Esophagus (tissue), 2 donors: ENCODE measurements around the gene C19orf73. TPM values are rescaled to one million over a fixed set of nuclear protein-coding genes. Genes with fewer than 3 reads are reported as not detected.
"Not testable (repeated sequence)": the region's sequence is repeated elsewhere in the genome, so short reads cannot be mapped to it uniquely, and the experiment has no call there.

ENCODE experiments used
- H3K27ac ChIP-seq, 2 donors: one replicate each; pipeline ENCODE4 v1.5.1; 2013; ENCODE audit warnings: low read depth in 2 of 2, mild to moderate bottlenecking in 2 of 2, inconsistent platforms in 1 of 2, low read length in 1 of 2, moderate library complexity in 1 of 2
- H3K27me3 ChIP-seq, 2 donors: one replicate each; pipeline ENCODE4 v1.6.1; 2013; ENCODE audit warnings: low read length in 2 of 2, control low read depth in 1 of 2, mild to moderate bottlenecking in 1 of 2; ENCODE audit not compliant: insufficient read depth in 2 of 2, control insufficient read depth in 1 of 2
- H3K36me3 ChIP-seq, 2 donors: one replicate each; pipeline ENCODE4 v1.6.1; 2013; ENCODE audit warnings: low read length in 1 of 2; ENCODE audit not compliant: control insufficient read depth in 2 of 2, insufficient read depth in 2 of 2
- H3K4me1 ChIP-seq, 2 donors: one replicate each; pipeline ENCODE4 v1.6.1; 2013; ENCODE audit warnings: low read length in 1 of 2; ENCODE audit not compliant: control insufficient read depth in 2 of 2, insufficient read depth in 2 of 2
- H3K4me3 ChIP-seq, 2 donors: one replicate each; pipeline ENCODE4 v1.5.1; 2013; ENCODE audit warnings: low read length in 2 of 2, mild to moderate bottlenecking in 2 of 2, low read depth in 1 of 2, moderate library complexity in 1 of 2
- H3K9me3 ChIP-seq, 2 donors: one replicate each; pipeline ENCODE4 v1.6.1; 2013; ENCODE audit warnings: mild to moderate bottlenecking in 2 of 2, low read depth in 1 of 2, low read length in 1 of 2, moderate library complexity in 1 of 2; ENCODE audit not compliant: control insufficient read depth in 2 of 2, insufficient read depth in 1 of 2
- WGBS, 2 donors: extraction: QIAGEN DNeasy Blood & Tissue Kit; methylation state at CpG; one replicate each; pipeline ENCODE4 v1.1.7; 2013; 5-methylcytosine and 5-hydroxymethylcytosine counted together
- polyA plus RNA-seq, 2 donors: library from polyadenylated mRNA; stranded (reverse); fragments of 200-250 nt; gene quantifications; one replicate each; pipeline ENCODE4 v1.2.3, GENCODE V29; 2013
- donor health status: healthy with polysubstance abuse.
- donor health status: Bipolar disorder and iron deficiency.

Gene C19orf73
- polyA plus RNA-seq, 2 donors: 2.3 to 5.4 TPM

DNA sequence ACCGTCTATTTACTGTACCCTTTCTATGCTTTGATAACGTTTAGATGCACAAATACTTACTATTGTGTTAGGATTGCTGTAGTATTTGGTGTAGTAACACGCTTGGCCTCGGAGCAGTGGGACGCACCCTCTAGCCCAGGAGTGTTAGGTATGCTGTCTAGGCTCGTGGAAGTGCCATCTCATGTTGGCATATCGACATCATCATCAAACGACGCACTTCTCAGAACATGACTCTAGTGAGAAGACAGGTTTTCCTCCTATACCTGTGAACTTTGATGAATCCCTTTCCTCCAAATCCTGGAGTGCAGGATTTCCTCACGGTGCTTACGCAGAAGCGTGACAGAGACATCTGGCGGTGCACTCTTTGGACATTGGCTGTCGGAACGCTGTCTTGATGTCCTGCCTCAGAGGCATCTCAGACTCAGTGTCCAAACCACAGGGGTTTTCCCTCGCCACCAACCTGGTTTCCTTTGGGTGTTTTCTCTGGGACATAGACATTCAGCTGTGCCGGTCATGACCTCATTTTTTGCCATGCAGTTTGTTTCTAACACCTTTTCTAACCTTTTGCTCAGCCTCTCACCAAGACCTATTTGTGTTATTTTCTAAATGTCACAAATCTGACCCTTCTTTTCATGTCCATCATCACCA, 27.4 kb downstream of the C19orf73 start:
- no peaks in the 10 kb centered on the region for H3K9me3 ChIP-seq
- 88 to 89% methylated on average over 17 of the region's 17 CpGs for WGBS, 2 donors
- H3K27me3 ChIP-seq: no peaks in the 10 kb centered on the region
- no peak overlapping the region for H3K27ac ChIP-seq
- H3K4me1 ChIP-seq: peaks cover under 1 to 5% of the 10 kb centered on the region in 2 donors
- H3K36me3 ChIP-seq: peaks cover 13 to 26% of the 10 kb centered on the region in 2 donors
- no peak overlapping the region for H3K4me3 ChIP-seq

DNA sequence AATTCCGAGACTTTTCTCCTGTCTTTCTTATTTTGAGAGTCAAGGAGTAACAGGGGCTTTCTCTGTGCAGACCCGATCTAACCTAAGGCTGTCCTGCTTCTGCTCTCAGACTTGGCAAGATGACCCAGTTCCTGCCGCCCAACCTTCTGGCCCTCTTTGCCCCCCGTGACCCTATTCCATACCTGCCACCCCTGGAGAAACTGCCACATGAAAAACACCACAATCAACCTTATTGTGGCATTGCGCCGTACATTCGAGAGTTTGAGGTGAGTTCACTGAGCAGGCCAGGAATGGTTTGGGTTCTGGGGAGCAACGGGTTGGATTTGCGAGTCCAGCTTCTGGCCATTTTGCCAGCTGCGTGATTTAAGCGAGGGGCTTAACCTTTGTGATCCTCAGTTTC, 32.6 kb downstream of the C19orf73 start:
- no peaks in the 10 kb centered on the region for H3K9me3 ChIP-seq
- WGBS, 2 donors: 32% methylated on average over 11 of the region's 11 CpGs
- no peaks in the 10 kb centered on the region for H3K27me3 ChIP-seq
- H3K4me1 ChIP-seq: peaks cover 3 to 4% of the 10 kb centered on the region in 2 donors
- peaks cover 9 to 20% of the 10 kb centered on the region in 2 donors for H3K36me3 ChIP-seq
- peak overlapping the region in 1 of 2 donors; percentile 16 for H3K27ac ChIP-seq
- peak overlapping the region; percentile 88 to 94 for H3K4me3 ChIP-seq

DNA sequence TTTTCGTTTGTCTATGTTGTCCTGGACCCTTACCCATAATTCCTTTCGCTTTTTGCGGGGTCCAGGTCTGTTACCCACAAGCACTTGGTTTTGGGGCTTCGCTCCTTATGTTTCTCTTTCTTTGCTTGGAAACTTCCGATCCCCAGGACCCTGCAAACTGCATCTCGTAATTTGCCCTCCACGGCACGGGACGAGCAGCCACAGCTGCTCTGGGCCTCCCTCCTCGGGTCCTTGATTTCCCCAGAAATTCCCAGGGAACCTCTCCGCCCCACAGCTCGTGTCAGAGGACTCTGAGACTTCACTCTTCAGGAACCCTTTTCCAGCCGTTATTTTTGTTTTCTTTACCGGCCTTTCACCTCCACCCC, 33.1 kb downstream of the C19orf73 start:
- H3K27me3 ChIP-seq: no peaks in the 10 kb centered on the region

DNA sequence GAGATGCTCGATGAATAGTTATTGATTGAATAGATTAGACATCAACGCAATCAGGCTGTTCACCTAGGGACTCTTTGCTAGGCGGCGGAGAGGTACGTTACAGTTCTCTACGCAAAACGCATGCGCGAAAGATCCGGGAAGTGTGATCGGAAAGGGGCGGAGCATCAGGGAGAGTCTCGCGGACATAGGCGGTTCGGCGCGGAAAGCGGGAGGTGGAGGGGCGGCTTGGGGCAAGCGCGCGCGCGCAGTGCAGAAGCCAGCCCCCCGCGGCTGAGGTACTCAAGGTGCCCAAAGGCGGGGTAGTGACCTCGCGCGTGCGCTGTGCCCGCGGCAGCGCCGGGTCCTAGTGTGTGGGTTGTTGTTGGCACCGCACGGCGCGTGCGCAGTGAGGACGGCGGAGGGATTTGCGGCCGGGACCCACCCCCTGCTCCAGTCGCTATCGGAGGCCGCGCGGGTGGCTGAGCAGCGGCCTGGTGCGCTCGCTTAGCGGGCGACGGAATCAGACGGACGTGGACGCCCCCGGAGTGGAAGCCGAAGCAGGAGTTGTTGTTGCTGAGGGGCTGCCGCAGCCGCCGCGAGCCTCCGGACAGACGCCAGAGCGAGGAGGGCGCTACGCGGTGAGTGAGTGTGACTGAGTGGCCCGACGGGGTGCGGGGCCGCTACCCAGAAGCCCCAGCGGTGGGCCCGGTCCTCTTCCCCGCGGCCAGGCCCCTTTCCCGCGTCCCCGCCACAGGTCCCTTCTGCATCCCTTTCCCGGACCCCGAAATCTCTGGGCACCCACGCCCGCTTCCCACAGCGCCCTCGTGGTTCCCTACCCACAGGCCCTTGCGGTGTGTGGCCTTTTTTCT, 33.7 kb downstream of the C19orf73 start, which contains the start of gene SNRNP70:
TSS of gene SNRNP70 (plus strand) at position 432 of the 848 bp plus-strand sequence. CDS start 964 bp downstream, outside the sequence.
- H3K9me3 ChIP-seq: no peaks in the 10 kb centered on the region
- peaks cover 2 to 10% of the 10 kb centered on the region in 2 donors for H3K36me3 ChIP-seq
- H3K27ac ChIP-seq: peak within 1 kb of the TSS; percentile 77 to 92
- 0% methylated on average over 86 to 89 of the region's 89 CpGs for WGBS, 2 donors
- no peaks in the 10 kb centered on the region for H3K27me3 ChIP-seq
- peak within 1 kb of the TSS; percentile 88 to 94 for H3K4me3 ChIP-seq
- H3K4me1 ChIP-seq: peaks cover 3 to 4% of the 10 kb centered on the region in 2 donors

More for the DNA sequence above, 33.1 kb downstream of the C19orf73 start:
- WGBS, 2 donors: 0 to 1% methylated on average over 14 of the region's 14 CpGs
- peaks cover 8 to 16% of the 10 kb centered on the region in 2 donors for H3K36me3 ChIP-seq
- H3K27ac ChIP-seq: peak overlapping the region; percentile 77 to 92
- peak overlapping the region; percentile 88 to 94 for H3K4me3 ChIP-seq
- no peaks in the 10 kb centered on the region for H3K9me3 ChIP-seq
- peaks cover 3 to 4% of the 10 kb centered on the region in 2 donors for H3K4me1 ChIP-seq

DNA sequence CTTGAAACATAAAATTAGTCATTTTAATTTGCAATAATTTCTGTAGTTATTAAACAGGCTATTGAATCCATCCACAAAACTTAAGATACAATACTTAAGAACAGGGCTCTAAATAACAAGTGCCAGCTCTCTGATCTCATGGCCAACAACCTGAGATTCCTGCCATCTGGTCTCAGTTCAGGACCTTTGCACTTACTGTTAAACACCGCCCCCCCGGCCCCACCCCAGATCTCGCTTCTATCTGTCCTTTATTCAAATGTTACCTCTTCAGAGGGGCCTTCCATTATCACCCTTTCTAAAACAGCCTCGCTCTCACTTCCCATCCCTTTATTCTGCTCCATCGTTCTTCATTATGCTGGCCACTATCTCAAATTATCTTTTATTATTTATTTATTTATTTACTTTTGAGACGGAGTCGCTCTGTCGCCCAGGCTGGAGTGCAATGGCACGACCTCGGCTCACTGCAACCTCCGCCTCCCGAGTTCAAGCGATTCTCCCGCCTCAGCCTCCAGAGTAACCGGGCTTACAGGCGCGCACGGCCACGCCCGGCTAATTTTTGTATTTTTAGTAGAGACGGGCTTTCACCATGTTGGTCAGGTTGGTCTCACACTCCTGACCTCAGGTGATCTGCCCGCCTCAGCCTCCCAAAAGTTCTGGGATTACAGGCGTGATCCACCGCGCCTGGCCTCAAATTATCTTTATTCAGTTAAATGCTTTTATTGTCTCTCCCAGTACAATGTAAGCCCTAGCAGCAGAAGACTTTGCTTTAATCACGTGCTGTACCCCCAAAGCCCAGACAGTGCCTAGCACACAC, 34.5 kb downstream of the C19orf73 start:
- no peaks in the 10 kb centered on the region for H3K27me3 ChIP-seq
- H3K27ac ChIP-seq: peak overlapping the region; percentile 77 to 92
- WGBS, 2 donors: 53 to 62% methylated on average over 26 of the region's 26 CpGs
- H3K4me1 ChIP-seq: peaks cover 3 to 4% of the 10 kb centered on the region in 2 donors
- peaks cover 0 to 8% of the 10 kb centered on the region in 2 donors for H3K36me3 ChIP-seq
- peak overlapping the region; percentile 88 to 94 for H3K4me3 ChIP-seq
- H3K9me3 ChIP-seq: no peaks in the 10 kb centered on the region

DNA sequence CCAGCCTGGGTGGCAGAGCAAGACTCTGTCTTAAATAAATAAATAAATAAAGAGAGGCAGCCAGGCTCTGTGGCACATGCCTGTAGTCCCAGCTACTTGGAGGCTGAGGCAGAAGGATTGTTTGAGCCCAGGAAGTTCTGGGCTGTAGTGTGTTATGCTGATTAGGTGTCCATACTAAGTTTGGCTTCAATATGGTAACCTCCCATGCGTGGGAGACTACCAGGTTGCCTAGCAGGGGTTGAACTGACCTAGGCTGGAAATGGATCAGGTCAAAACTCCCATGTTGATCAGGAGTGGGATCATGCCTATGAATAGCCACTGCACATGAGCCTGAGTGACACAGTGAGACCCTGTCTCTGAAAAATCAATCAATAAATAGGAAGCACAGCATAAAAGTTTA, 37.7 kb downstream of the C19orf73 start:
- 88 to 90% methylated on average over 1 of the region's 1 CpG for WGBS, 2 donors
- Histone ChIP-seq H3K4me3 (no peak overlapping the region), H3K4me1 (peaks cover 0 to 1% of the 10 kb centered on the region in 2 donors), H3K9me3 (no peaks in the 10 kb centered on the region), H3K27me3 (no peaks in the 10 kb centered on the region), H3K27ac (no peak overlapping the region), H3K36me3 (peaks cover 0 to under 1% of the 10 kb centered on the region in 2 donors)

DNA sequence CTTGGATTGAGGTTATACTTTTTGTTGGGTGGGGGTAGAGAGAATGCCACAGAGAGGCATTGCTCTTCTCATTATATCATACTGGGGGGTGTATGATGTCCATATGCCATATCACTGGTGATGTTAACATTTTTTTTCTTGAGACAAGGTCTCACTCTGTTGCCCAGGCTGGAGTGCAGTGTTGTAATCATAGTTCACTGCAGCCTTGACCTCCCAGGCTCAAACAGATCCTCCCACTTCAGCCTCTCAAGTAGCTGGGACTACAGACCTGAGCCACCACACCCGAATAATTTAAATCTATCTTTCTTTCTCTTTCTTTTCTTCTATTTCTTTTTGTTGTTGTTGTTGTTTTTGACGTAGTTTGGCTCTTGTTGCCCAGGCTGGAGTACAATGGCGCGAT, 38.6 kb downstream of the C19orf73 start:
- 77 to 89% methylated on average over 4 of the region's 4 CpGs for WGBS, 2 donors
- H3K27ac ChIP-seq: no peak overlapping the region
- H3K36me3 ChIP-seq: no peaks in the 10 kb centered on the region
- H3K4me3 ChIP-seq: no peak overlapping the region
- no peaks in the 10 kb centered on the region for H3K9me3 ChIP-seq
- H3K4me1 ChIP-seq: no peaks in the 10 kb centered on the region
- H3K27me3 ChIP-seq: no peaks in the 10 kb centered on the region

DNA sequence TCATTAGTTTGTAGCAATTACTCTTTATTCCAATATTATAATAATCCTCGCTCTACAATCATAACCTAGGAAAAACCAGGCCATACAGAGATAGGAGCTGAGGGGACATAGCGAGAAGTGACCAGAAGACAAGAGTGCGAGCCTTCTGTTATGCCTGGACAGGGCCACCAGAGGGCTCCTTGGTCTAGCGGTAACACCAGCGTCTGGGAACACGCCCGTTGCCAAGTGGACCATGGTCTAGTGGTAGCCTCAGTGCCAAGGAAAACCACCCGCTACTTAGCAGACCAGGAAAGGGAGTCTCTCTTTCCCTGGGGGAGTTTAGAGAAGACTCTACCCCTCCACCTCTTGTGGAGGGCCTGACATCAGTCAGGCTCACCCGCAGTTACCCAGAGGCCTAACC, 44.1 kb downstream of the C19orf73 start:
- H3K36me3 ChIP-seq, H3K4me1 ChIP-seq, H3K27ac ChIP-seq, H3K4me3 ChIP-seq: not testable (repeated sequence)
- Histone ChIP-seq H3K27me3 (peaks cover 0 to 12% of the 10 kb centered on the region in 2 donors), H3K9me3 (peaks cover 0 to 10% of the 10 kb centered on the region in 2 donors)
- 12 to 17% methylated on average over 7 to 8 of the region's 9 CpGs for WGBS, 2 donors
